GM12801 (cell line): ENCODE data around the gene F2RL3.

Experiments used
- TF ChIP-seq, protein P1 (sequence below): IDR thresholded peaks from one replicate; pipeline ENCODE4 v1.5.1; 2011; ENCODE audit warnings: control low read depth; ENCODE audit not compliant: insufficient read length; ENCODE audit errors: extremely low read depth

F2RL3 gene

DNA sequence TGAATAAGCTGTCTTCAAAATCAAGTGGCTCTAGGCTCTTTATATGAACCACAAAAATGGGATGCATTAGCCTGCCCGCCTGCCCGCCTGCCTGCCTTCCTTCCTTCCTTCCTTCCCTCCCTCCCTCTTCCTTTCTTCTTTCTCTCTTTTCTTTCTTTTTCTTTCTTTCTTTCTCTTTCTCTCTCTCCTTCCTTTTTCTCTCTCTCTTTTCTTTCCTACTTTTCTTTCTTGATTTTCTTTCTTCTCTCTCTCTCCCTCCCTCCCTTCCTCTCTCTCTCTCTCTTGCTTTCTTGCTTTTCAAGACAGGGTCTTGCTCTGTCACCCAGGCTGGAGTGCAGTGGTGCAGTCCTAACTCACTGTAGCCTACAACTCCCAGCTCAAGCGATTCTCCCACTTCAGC is 26.9 kb downstream of the F2RL3 start:
- TF ChIP-seq, protein P1, sequence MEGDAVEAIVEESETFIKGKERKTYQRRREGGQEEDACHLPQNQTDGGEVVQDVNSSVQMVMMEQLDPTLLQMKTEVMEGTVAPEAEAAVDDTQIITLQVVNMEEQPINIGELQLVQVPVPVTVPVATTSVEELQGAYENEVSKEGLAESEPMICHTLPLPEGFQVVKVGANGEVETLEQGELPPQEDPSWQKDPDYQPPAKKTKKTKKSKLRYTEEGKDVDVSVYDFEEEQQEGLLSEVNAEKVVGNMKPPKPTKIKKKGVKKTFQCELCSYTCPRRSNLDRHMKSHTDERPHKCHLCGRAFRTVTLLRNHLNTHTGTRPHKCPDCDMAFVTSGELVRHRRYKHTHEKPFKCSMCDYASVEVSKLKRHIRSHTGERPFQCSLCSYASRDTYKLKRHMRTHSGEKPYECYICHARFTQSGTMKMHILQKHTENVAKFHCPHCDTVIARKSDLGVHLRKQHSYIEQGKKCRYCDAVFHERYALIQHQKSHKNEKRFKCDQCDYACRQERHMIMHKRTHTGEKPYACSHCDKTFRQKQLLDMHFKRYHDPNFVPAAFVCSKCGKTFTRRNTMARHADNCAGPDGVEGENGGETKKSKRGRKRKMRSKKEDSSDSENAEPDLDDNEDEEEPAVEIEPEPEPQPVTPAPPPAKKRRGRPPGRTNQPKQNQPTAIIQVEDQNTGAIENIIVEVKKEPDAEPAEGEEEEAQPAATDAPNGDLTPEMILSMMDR, result no peak

DNA sequence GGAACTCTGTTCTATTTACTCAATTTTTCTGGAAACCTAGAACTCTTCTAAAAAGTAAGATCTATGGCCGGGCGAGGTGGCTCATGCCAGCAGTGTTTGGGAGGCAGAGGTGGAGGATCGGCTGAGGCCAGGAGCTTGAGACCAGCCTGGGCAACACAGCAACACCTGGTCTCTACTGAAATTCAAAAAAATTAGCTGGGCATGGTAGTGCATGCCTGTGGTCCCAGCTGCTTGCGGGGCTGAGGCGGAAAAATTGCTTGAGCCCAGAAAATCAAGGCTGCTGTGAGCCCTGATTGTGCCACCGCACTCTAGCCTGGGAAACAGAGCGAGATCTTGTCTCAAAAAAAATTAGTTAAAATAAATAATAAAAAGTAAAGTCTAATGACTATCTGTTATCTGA is 28.6 kb downstream of the F2RL3 start:
- TF ChIP-seq, protein P1, result no peak

DNA sequence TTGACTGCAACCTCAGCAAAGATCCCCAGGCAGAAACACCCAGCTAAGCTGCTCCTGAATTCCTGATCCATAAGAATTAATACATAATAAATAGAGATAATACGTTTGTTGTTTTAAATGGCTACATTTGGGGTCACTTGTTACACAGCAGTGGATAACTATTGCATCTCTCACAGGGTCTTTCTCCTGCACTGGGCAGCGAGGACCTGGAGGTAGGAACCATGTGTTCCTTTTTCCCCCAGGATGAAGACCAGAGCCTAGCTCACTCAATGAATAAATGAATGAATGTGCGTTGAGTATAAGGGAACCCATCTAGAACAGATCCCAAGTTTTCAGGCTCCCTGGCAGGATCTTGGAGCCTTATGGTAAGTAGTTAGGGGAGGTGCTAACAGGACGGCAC is 30.7 kb downstream of the F2RL3 start:
- TF ChIP-seq, protein P1, result no peak

DNA sequence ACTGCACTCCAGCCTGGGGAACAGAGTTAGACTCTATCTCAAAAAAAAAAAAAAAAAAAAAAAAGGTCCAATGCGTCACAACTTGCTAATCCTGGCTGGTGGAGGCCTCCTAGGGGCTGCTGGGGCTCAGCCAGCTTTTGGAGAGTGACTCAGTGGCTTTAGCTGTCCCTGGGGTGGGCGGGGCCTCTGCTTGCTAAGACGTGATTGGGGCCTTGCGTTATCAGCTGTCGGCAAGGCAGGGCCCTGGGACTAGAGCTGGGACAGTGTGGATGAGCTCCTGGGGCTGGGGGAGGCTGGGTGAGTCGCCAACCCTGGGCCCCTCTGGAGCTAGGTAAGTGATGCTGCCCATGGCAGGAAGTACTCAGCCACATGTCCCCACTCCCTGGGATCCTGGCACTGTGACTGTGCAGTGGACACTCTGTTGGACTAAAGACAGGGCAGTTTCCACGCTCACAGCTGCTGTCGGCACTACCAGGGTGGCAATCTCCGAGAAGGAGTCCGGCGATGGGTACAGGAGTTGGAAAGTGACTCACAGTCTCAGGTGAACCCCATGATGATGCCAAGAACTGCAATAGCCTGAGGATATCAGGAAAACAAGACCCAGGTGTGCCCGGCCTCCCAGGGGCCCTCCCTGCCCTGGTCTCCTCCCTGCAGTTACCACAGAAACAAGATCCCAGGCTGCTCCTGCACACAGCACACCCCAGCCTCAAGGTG is 32.2 kb downstream of the F2RL3 start:
- TF ChIP-seq, protein P1, result no peak

DNA sequence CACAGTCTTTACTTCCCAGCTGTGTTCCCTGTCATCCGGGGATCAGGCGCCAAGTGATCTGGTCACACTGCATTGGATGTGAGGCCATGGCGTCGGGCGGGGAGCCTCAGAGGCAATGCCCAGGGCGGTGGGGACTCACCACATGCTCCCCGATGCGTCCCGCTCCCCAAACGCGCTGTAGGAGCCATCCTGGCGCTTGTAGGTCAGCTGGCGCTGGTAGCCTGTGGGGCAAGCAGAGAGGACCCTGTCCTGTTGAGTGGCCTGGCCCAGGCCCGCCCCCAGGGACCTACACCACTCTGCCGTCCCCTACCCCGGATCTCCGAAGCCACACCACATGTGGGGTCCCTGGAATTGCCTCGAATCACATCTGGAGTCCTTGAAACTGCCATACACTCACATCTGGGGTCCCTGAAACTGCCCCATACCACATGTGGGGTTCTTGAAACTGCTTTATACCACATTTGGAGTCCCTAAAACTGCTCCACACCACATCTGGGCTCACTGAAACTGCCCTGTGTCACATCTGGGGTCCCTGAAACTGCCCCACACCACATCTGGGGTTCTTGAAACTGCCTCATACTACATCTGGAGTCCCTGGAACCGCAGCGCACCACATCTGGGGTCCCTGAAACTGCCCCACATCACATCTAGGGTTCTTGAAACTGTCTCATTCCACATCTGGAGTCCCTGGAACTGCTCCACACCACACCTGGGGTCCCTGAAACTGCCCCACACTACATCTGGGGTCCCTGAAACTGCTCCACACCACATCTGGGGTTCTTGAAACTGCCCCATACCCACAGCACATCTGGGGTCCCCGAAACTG is 33.2 kb downstream of the F2RL3 start:
- TF ChIP-seq, protein P1, result no peak

DNA sequence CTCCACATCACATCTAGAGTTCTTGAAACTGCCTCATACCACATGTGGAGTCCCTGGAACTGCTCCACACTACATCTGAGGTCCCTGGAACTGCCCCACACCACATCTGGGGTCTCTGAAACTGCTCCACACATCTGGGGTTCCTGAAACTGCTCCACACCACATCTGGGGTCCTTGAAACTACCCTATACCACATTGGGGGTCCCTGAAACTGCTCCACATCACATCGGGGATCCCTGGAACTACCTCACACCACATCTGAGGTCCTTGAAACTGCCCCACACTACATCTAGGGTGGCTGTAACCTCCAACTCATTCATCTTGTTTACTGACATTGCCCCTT is 33.8 kb downstream of the F2RL3 start:
- TF ChIP-seq, protein P1, result no peak

DNA sequence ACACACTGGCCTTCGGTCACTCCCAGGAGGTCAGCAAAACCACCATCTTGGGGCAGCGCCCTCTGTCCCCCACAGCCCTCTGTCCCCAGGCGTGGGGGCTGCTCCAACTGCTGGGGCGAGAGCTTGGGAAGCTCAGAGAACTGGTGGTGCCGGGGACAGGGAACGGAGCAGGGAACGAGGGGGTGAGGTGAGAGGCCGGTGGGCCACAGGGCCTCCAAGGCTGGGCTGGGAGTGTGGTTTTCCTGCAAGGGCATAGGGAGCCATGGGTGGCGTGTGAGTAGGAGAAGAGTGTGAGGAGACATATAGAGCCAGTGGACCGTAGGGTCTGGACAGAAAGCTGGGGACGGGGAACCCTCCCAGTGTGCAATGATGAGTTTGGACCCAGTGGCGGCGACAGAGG is 34.1 kb downstream of the F2RL3 start:
- TF ChIP-seq, protein P1, result no peak
